BJ (cell line): ENCODE measurements around the gene BTBD16. TPM values are rescaled to one million over a fixed set of nuclear protein-coding genes. Genes with fewer than 3 reads are reported as not detected.

ENCODE experiments used
- CTCF ChIA-PET: fragments of 350-600 bp; formaldehyde crosslinking; extraction: SDS; loops from one replicate; lab custom pipeline; 2021; ENCODE audit warnings: antibody characterized with exemption, inconsistent platforms; lab: Yijun Ruan, JAX
- POLR2A ChIA-PET: fragments of 300-600 bp; sonication (Branson Sonifier 250); formaldehyde crosslinking; extraction: SDS; loops from one replicate; lab custom pipeline; 2021; ENCODE audit warnings: antibody characterized with exemption; lab: Charles Lee
- DNase-seq: peaks from one replicate; pipeline ENCODE4 v3.0.0-alpha.2; 2011; ENCODE audit warnings: low read depth
- H3K27me3 ChIP-seq: 2 replicates; pipeline ENCODE4 v1.6.0; 2011; ENCODE audit warnings: low read length; ENCODE audit not compliant: control insufficient read depth, insufficient read depth
- H3K36me3 ChIP-seq: 2 replicates; pipeline ENCODE4 v1.5.1; 2011; ENCODE audit warnings: low read length; ENCODE audit not compliant: control insufficient read depth, insufficient read depth
- H3K4me3 ChIP-seq: 2 replicates; pipeline ENCODE4 v1.5.1; 2011; ENCODE audit warnings: low read depth, mild to moderate bottlenecking, control low read depth, low read length
- polyA plus RNA-seq: library from polyadenylated mRNA; depleted of rRNA; stranded (reverse); fragments of >200 nt; gene quantifications from 2 replicates; pipeline ENCODE4 v1.2.3, GENCODE V29; 2011
- TF ChIP-seq, protein P1 (sequence below): IDR thresholded peaks from 2 replicates; pipeline ENCODE4 v1.5.1; 2011; ENCODE audit warnings: low read depth, mild to moderate bottlenecking, control low read depth, inconsistent platforms, low read length, moderate library complexity; ENCODE audit not compliant: insufficient read depth

BTBD16 gene
- polyA plus RNA-seq, 1 experiment, result not detected

- TF ChIP-seq, protein P1, sequence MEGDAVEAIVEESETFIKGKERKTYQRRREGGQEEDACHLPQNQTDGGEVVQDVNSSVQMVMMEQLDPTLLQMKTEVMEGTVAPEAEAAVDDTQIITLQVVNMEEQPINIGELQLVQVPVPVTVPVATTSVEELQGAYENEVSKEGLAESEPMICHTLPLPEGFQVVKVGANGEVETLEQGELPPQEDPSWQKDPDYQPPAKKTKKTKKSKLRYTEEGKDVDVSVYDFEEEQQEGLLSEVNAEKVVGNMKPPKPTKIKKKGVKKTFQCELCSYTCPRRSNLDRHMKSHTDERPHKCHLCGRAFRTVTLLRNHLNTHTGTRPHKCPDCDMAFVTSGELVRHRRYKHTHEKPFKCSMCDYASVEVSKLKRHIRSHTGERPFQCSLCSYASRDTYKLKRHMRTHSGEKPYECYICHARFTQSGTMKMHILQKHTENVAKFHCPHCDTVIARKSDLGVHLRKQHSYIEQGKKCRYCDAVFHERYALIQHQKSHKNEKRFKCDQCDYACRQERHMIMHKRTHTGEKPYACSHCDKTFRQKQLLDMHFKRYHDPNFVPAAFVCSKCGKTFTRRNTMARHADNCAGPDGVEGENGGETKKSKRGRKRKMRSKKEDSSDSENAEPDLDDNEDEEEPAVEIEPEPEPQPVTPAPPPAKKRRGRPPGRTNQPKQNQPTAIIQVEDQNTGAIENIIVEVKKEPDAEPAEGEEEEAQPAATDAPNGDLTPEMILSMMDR, result no peak
- no peak overlapping the region for H3K4me3 ChIP-seq
- POLR2A ChIA-PET, result no interaction called here
- H3K36me3 ChIP-seq, result no peaks in the 10 kb centered on the region
- no peak for DNase-seq
- CTCF ChIA-PET, result interaction anchor here (0.6 to 1.7 kb wide), 4 partner anchors 15 to 244 kb away, joined by 3 to 8 read pairs (median 4); no protein-coding TSS in a partner anchor
- H3K27me3 ChIP-seq, result 0 out of 2 replicates have a peak, but pooled peaks cover 3% of the 10 kb centered on the region
Measured at GRCh38 chr10:122321960-122322359, 50.9 kb downstream of the BTBD16 start.

DNA sequence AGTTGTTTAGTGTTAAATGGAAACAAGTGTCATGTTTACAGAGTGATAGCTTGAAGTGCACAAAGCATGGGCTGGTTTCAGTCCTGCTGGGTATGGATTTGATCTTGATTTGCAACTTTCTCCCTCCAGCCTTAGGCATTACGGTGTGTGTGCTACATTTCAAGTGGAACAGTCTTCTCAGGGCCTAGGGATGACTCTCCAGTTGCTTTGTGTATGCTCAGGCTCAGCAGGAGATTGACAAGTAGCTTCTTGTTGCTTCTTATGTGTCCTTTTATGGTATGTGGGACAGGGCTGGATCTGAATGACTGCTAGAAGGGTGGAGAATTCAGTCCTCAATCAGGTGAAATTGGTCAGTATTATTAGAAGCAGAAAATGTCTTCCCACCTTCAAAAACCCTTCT is 52.1 kb downstream of the BTBD16 start:
- POLR2A ChIA-PET, result no interaction called here
- TF ChIP-seq, protein P1, result no peak
- CTCF ChIA-PET, result interaction anchor here (1.5 to 2.5 kb wide), 3 partner anchors 18 to 25 kb away, joined by 6 to 8 read pairs (median 8); no protein-coding TSS in a partner anchor
- no peak overlapping the region for H3K4me3 ChIP-seq
- H3K27me3 ChIP-seq, result peaks cover 3% of the 10 kb centered on the region; the same call in 1 of the 2 replicates
- no peak for DNase-seq
- H3K36me3 ChIP-seq, result no peaks in the 10 kb centered on the region

GRCh38 chr10:122323941-122324675 is 53.0 kb downstream of the BTBD16 start:
- peaks cover 3% of the 10 kb centered on the region; the same call in 1 of the 2 replicates for H3K27me3 ChIP-seq
- CTCF ChIA-PET, result interaction anchor here (1.5 to 2.5 kb wide), 3 partner anchors 18 to 25 kb away, joined by 4 to 8 read pairs (median 6); no protein-coding TSS in a partner anchor
- TF ChIP-seq, protein P1, result no peak
- POLR2A ChIA-PET, result interaction anchor here (0.6 kb wide), 1 partner anchor 476 kb away, joined by 14 read pairs; no protein-coding TSS in a partner anchor
- no peaks in the 10 kb centered on the region for H3K36me3 ChIP-seq
- no peak for DNase-seq
- H3K4me3 ChIP-seq, result no peak overlapping the region

GRCh38 chr10:122325235-122325634 is 54.1 kb downstream of the BTBD16 start:
- H3K36me3 ChIP-seq, result no peaks in the 10 kb centered on the region
- ChIA-PET CTCF (no interaction called here), POLR2A (no interaction called here)
- no peak overlapping the region for H3K4me3 ChIP-seq
- H3K27me3 ChIP-seq, result peaks cover 7% of the 10 kb centered on the region
- no peak for DNase-seq
- TF ChIP-seq, protein P1, result no peak

- H3K4me3 ChIP-seq, result no peak overlapping the region
- ChIA-PET CTCF (no interaction called here), POLR2A (no interaction called here)
- H3K36me3 ChIP-seq, result no peaks in the 10 kb centered on the region
- no peak for DNase-seq
- peaks cover 7% of the 10 kb centered on the region for H3K27me3 ChIP-seq
- TF ChIP-seq, protein P1, result no peak
Measured at GRCh38 chr10:122326385-122326784, 55.3 kb downstream of the BTBD16 start.
